ENCODE measurements around the gene BLVRB.
"Not testable (repeated sequence)": the region's sequence is repeated elsewhere in the genome, so short reads cannot be mapped to it uniquely, and the experiment has no call there.

The BLVRB gene

GRCh38 chr19:40465557-40466218 is at the start of gene BLVRB:
TSS of gene BLVRB (minus strand) at chr19:40465745. CDS start at chr19:40465688, 57 bp downstream.
- peak; percentile 98 for DNase-seq

GRCh38 chr19:40513741-40514315 is 48.3 kb upstream of the BLVRB start:
- no peak for DNase-seq

DNA sequence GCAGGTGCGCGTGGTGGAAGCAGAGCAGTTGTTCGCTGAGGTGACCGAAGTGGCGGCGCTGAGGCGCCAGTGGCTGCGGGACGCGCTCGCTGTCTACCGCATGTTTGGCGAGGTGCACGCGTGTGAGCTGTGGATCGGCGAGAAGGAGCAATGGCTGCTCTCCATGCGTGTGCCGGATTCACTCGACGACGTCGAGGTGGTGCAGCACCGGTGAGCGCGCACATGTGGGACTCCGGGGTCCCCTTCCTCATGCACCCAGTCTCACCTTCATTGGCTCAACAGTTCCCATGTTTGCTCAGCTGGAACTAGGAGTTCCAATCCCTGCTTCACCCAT is 47.8 kb upstream of the BLVRB start:
- no peak for DNase-seq

DNA sequence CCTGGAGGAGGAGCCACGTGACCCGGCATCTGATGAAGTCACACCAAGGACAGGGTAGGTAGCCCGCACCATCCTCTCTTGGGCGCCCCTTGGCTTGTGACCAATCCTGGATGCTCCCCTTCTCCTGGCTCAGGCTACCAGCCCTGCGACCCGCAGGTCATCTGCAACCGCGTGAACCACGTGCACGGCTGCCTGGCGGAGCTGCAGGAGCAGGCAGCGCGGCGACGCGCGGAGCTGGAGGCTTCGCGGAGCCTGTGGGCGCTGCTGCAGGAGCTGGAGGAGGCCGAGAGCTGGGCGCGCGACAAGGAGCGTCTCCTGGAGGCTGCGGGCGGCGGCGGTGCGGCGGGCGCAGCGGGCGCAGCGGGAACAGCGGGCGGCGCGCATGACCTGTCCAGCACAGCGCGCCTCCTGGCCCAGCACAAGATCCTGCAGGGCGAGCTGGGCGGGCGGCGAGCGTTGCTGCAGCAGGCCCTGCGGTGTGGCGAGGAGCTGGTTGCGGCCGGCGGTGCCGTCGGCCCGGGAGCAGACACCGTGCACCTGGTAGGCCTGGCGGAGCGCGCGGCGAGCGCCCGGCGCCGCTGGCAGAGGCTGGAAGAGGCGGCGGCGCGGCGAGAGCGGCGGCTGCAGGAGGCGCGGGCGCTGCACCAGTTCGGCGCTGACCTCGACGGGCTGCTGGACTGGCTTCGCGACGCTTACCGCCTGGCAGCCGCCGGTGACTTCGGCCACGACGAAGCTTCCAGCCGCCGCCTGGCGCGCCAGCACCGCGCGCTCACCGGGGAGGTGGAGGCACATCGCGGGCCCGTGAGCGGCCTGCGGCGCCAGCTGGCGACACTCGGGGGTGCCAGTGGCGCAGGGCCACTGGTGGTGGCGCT is 47.2 kb upstream of the BLVRB start:
- no peak for DNase-seq

DNA sequence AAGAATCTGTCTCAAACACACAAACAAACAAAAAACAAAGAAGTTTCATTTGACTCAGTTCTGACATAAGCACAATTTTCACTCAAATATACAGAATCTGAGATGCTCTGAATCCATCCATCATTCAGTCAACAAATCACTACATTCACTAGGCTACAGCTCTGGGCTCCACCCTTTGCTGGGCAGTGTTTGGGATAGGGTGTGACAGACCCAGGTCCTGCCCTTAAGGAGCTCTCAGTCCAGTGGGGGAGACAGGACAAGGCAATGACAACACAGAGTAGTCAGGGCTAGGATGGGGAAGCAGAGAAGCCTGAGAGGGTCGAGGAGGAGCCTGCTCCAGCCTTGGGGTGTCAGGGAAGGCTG is 46.5 kb upstream of the BLVRB start:
- DNase-seq, result no peak

DNA sequence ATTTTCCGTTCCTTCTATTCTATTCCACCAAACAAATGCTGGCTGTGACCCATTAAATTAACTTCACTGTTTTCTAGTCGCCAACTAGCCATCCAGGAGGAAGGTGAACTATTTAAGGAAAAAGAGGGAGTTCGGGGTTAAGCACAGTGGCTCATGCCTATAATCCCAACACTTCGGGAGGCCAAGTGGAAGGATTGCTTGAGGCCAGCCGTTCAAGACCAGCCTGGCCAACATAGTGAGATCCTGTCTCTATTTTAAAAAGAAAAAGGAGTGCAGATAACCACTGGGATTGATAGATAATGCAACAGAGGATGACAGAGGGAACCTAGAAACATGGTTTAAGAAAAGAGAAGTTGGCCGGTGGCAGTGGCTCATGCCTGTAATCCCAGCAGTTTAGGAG is 45.9 kb upstream of the BLVRB start:
- no peak for DNase-seq

GRCh38 chr19:40510526-40511115 is 45.1 kb upstream of the BLVRB start:
- DNase-seq, result no peak

DNA sequence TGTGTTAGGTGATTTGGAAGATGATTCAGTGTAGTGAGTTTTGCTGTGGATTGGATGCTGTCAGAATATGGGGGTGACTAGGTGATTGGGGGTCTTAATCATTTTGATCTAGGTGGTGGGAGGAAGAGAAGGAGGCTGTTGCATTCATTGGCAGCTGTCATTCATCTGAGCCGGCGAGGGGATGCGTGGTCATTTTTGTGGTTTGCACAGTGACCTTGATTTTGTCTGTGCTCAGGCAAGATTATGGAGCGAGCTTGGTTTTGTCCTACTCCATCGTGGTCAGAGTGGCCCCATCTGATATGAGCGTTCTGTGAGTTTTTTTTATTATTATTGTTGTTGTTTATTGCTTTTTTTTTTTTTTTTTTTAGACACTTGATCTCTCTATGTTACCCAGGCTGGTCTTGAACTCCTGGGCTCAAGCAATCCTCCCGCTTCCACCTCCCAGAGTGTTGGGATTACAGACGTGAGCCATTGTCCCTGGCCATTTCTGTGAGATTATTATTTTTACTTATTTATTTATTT is 43.3 kb upstream of the BLVRB start:
- no peak for DNase-seq

DNA sequence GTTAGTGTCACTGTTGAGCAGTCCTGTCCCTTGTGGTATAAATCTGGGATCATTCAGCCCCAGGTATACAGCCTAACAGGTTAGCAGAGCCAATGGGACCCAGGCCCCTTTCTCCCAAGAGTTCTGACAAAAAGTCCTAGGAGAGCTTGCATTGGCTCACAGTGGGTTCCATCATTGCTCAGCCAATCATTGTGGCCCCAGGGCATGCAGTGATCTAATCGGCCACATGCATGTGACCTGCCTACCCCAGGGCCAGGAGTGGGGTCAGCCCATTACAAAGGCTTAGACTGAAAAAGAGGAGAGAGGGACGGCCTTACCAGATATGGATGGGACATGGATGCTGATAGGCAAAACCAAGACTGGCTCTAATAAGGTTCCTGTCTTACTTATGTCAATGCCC is 42.3 kb upstream of the BLVRB start:
- no peak for DNase-seq

GRCh38 chr19:40506099-40506498 is 40.6 kb upstream of the BLVRB start:
- DNase-seq, result no peak

DNA sequence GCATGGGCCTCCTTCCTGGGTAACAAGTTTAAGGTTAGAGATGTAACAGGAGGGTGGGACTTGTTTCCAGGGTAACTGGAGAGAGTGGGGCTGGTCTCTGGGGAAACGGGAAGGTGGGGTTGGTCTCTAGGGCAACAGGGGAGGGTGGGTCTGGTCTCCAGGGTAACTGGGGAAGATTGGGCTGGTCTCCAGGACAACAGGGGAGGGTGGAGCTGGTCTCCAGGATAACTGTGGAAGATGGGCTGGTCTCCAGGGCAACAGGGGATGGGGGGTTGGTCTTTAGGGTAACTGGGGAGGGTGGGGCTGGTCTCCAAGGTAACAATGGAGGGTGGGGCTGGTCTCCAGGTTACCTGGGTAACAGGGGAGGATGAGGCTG is 37.8 kb upstream of the BLVRB start:
- no peak for DNase-seq

DNA sequence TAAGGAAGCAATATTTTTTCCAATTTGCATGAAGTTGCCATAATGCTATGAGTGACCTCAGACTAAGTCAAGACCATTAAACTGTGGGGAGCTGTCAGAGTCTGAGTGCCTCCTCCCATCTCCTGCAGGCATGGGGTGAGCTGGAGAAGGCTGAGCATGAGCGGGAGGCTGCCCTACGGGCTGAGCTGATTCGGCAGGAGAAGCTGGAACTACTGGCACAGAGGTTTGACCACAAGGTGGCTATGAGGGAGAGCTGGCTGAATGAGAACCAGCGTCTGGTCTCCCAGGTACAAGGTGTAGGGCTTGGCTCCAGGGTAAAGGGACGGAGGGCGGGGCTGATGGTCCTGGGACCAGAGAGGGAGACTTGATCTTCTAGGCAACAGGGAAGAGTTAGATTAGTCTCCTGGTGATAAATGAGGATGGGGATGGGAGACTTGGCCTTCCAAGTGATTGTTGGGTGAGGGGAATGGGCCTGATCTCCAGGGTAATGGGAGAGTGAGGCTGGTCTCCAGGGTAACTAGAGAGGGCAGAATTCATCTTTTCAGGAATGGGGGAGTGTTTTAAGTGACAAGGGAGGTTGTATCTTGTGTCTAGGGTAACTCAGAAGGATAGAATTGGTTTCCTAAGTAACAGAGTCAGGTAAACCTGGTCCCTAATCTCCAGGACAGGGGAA is 37.2 kb upstream of the BLVRB start:
- DNase-seq, result no peak

GRCh38 chr19:40502081-40502480 is 36.5 kb upstream of the BLVRB start:
- DNase-seq, result no peak

DNA sequence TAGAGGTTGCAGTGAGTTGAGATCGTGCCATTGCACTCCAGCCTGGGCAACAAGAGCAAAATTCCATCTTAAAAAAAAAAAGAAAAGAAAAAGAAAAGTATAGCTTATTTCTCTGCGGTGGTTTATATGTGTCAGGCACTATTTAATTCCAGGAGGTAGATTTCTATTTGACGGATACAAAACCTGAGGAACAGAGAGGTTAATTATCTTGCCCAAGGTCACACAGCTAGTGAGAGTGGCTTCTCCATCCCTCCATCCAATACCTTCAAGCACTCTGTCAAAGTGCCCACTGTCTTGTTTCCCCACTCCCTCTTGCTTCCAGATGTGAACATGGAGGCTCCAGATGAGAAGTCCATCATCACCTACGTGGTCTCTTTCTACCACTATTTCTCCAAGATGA is 36.1 kb upstream of the BLVRB start:
- no peak for DNase-seq

DNA sequence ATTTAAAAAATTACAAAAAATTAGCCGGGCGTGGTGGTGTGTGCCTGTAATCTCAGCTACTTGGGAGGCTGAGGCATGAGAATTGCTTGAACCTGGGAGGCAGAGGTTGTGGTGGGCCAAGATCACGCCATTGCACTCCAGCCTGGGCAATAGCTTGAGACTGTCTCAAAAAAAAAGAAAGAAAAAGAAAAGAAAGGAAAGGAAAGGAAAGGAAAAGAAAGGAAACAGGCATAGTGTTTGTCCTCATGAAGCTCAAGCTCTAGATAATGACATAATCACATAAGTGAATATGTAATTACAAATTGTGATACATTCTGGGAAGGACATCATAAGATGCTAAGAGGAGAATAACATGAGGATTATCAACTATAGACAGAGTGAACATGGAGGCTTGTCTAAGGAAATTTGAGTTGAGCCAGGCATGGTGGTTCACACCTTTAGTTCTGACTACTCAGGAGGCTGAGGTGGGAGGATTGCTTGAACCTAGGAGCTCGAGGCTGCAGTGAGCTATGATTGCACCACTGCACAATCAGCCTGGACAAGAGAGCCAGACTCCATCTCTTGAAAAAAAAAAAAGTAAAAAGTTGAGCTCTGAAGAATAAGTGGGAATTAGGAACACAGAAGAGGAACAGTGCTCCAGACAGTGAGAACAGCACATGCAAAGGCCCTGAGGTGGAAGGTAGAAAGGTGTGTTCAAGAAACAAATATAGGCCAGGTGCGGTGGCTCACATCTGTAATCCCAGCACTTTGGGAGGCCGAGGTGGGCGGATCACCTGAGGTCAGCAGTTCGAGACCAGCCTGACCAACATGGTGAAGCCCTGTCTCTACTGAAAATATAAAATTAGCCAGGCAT is 35.4 kb upstream of the BLVRB start:
- DNase-seq, result not testable (repeated sequence)

GRCh38 chr19:40499320-40499719 is 33.8 kb upstream of the BLVRB start:
- DNase-seq, result no peak

DNA sequence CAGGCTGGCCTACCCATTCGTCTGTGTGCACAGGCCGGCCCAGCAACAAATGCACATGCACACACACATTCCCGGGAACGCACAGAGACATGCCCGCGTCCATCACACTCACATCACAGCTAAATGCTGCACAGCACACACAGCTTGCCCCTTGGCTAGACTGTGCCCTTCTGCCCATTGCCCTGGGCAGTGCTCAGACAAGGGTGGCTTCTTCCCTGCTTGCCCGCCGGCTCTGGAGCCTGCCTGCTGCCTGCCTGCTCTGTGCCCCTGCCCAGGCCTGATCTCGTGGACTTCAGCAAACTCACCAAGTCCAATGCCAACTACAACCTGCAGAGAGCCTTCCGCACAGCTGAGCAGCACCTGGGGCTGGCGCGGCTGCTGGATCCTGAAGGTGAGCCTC is 31.7 kb upstream of the BLVRB start:
- DNase-seq, result no peak

DNA sequence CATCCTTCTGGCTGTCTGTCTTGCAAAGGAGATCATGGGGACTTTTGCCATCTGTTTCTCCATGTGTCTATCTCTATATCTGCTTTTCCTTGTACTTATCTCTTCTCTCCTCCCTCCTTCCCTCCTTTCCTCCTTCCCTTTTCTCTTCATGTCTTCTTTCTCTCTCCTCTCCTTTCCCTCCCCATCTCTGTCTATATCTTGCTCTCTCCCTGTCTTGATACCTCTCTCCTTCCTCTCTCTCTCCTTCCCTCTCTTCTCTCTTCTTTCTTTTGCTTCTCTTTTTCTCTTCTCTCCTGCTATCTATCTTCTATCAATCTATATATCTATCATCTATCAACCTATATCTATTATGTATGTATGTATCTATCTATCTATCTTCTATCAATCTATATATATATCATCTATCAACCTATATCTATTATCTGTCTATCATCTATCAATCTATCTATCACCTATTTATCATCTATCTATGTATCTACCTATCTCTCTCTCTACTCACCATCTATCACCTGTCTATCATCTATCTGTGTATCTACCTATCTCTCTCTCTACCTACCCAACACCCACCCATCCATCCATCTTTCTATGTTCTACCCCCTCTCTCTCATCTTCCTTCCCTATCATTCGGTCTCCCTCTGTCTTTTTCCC is 28.8 kb upstream of the BLVRB start:
- DNase-seq, result no peak

DNA sequence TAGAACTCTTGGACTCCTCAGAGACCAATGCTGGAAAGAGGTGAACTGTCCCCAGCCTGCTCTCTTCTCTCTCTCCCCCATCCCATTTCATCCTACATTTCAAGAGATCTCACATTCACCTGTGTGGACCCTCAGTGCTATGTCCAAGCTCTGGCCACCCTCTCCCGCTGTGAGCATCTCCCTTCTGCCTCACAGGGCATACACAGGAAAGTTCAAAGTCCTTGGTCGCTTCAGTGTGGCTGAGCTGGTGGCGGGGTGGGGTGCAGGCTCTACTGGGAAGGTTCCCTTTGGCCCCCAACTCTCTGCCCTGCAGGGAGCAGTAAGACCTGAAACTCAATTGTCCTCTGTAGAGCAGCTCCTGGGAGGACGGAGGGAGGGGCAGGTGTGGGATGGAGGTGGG is 28.2 kb upstream of the BLVRB start:
- DNase-seq, result no peak

DNA sequence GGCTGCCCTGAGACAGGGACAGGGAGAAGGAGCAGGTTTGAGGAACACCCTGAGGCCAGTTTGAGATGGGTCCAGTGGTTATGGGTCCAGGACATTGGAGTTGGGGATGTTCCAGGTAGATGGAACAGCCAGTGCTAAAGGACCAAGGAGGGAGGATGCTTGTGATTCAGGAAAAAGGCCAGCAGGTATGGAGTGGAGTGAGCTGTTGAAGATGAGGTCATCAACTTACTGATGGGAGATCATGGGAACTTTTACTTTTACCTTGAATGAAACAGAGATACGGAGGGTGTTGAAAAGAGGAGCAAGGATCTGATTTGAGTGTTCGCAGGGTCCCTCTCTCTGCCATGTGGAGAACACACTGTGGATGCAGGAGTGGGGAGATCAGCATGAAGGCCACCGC is 26.7 kb upstream of the BLVRB start:
- DNase-seq, result no peak

- DNase-seq, result no peak
Measured at GRCh38 chr19:40489882-40490230, 24.3 kb upstream of the BLVRB start.

- DNase-seq, result no peak
Measured at GRCh38 chr19:40486017-40486416, 20.5 kb upstream of the BLVRB start.
